Naive thymus-derived CD8-positive, alpha-beta T cell (primary cell): ENCODE results near the gene NFE2L3. TPM values are rescaled to one million over a fixed set of nuclear protein-coding genes. Genes with fewer than 3 reads are reported as not detected.
"Not testable (repeated sequence)": the region's sequence is repeated elsewhere in the genome, so short reads cannot be mapped to it uniquely, and the experiment has no call there.

Source experiments
- ATAC-seq, 2 donors: fragments of 150-1000 bp; cut with Tn5 transposase in 1 of 2; sonication (Bioruptor Pico), chemical (Tn5 transposase) in 1 of 2; 1 replicate in 1 of 2; 2 replicates in 1 of 2; pipeline ENCODE4 v1.10.0; 2021; ENCODE audit warnings: mild to moderate bottlenecking in 2 of 2, moderate library complexity in 2 of 2
- POLR2A ChIA-PET: fragments of 350-600 bp; sonication (Branson Sonifier 250); formaldehyde crosslinking; loops from one replicate; lab custom pipeline; 2021; ENCODE audit warnings: antibody characterized with exemption; lab: Charles Lee
- DNase-seq, 10 donors: peaks; one replicate each; pipeline versions ENCODE4 v3.0.0 to v3.0.0-alpha.2; 2020 to 2022
- H3K27ac Mint-ChIP-seq, 10 donors: one replicate each; pipeline ENCODE4 v1.8.0; 2020 to 2022; ENCODE audit warnings: mild to moderate bottlenecking in 10 of 10, mixed read lengths in 10 of 10, moderate library complexity in 4 of 10, inconsistent platforms in 1 of 10
- H3K27me3 Mint-ChIP-seq, 5 donors: one replicate each; pipeline ENCODE4 v1.8.0; 2021 to 2022; ENCODE audit warnings: mixed read lengths in 5 of 5
- H3K36me3 Mint-ChIP-seq, 3 donors: one replicate each; pipeline ENCODE4 v1.8.0; 2020 to 2022; ENCODE audit warnings: mixed read lengths in 3 of 3, mild to moderate bottlenecking in 2 of 3, inconsistent platforms in 1 of 3
- H3K4me1 Mint-ChIP-seq, 4 donors: one replicate each; pipeline ENCODE4 v1.8.0; 2021 to 2022; ENCODE audit warnings: mixed read lengths in 4 of 4
- H3K4me3 Mint-ChIP-seq, 10 donors: one replicate each; pipeline ENCODE4 v1.8.0; 2020 to 2022; ENCODE audit warnings: mild to moderate bottlenecking in 10 of 10, mixed read lengths in 10 of 10, moderate library complexity in 6 of 10, inconsistent platforms in 1 of 10
- H3K9me3 Mint-ChIP-seq, 9 donors: one replicate each; pipeline ENCODE4 v1.8.0; 2020 to 2022; ENCODE audit warnings: mixed read lengths in 9 of 9, mild to moderate bottlenecking in 3 of 9, inconsistent platforms in 1 of 9, moderate library complexity in 1 of 9
- polyA plus RNA-seq, 3 donors: library from polyadenylated mRNA; unstranded; fragments of 300-500 nt; fragmentation: Illumina TruSeq; gene quantifications; one replicate each; pipeline ENCODE4 v1.2.3, GENCODE V29; 2021
- total RNA-seq, 8 experiments: library from RNA in 2 of 8; stranded (reverse) in 2 of 8; gene quantifications; one replicate each; pipeline ENCODE4 v1.2.3 and lab custom pipeline; 2021 to 2026

The NFE2L3 gene
- total and polyA plus RNA-seq, 5 experiments from 2014 or later = 1.4 to 4.3 (median 2.9) TPM

DNA sequence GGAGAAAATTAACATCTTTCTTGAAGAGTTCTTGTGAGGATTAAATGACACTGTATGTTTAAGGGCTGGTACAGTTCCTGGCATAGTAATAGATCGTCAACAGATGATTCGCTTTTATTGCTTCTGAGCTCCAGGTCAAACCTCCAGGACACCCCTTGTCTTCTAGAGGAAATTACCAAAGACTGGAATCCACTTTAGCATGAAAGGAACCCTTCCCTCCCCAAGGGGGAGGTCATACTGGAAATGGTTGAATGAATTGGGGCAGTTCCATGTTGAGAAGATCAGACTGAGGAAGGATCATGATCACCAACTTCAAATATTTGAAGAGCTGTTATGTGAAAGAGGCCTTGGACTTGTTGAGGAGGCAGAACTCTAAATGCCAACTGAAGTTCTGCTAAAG is 8.9 kb downstream of the NFE2L3 start:
- peaks cover 11 to 33% (median 19%) of the 10 kb centered on the region in 4 donors for H3K4me1 Mint-ChIP-seq
- no peak for ATAC-seq
- no peak for DNase-seq
- H3K27ac Mint-ChIP-seq = no peak overlapping the region
- no peak overlapping the region for H3K4me3 Mint-ChIP-seq
- H3K36me3 Mint-ChIP-seq = no peaks in the 10 kb centered on the region
- H3K9me3 Mint-ChIP-seq = peaks cover 0 to 5% (median 0%) of the 10 kb centered on the region in 9 donors
- no peaks in the 10 kb centered on the region for H3K27me3 Mint-ChIP-seq
- POLR2A ChIA-PET = interaction anchor here (0.8 to 1.9 kb wide), 5 partner anchors 9 to 68 kb away, joined by 3 to 10 read pairs (median 6); partner anchors contain the start of gene NFE2L3

DNA sequence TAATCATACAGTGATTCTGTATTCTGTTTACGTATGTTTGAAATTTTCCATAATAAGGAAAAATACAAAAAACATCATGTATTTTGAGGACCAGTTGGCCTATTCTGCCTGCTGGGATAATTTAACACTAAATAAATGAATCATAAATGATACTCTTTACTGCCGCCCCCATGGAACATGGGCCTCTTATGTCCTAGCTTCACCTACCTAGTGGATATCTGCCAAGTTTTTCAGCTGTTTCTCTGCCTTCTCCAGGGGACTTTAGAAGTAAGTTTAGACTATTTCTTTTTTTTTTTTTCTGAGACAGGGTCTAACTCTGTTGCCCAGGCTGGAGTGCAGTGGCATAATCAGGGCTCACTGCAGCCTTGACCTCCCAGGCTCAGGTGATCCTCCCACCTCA is 10.4 kb downstream of the NFE2L3 start:
- Mint-ChIP-seq H3K4me3 (no peak overlapping the region), H3K27me3 (no peaks in the 10 kb centered on the region), H3K4me1 (peaks cover 13 to 29% (median 22%) of the 10 kb centered on the region in 4 donors), H3K9me3 (peaks cover 0 to 5% (median 0%) of the 10 kb centered on the region in 9 donors), H3K27ac (no peak overlapping the region), H3K36me3 (no peaks in the 10 kb centered on the region)
- no peak for DNase-seq
- POLR2A ChIA-PET = interaction anchor here (0.7 kb wide), 1 partner anchor 64 kb away, joined by 3 read pairs; no protein-coding TSS in a partner anchor
- no peak for ATAC-seq

DNA sequence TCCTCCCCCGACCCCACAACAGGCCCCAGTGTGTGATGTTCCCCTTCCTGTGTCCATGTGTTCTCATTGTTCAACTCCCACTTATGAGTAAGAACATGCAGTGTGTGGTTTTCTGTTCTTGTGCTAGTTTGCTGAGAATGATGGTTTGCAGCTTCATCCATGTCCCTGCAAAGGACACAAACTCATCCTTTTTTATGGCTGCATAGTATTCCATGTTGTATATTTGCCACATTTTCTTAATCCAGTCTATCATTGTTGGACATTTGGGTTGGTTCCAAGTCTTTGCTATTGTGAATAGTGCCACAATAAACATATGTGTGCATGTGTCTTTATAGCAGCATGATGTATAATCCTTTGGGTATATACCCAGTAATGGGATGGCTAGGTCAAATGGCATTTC is 11.8 kb downstream of the NFE2L3 start:
- H3K36me3 Mint-ChIP-seq, H3K4me3 Mint-ChIP-seq, ATAC-seq, H3K27me3 Mint-ChIP-seq, DNase-seq, H3K27ac Mint-ChIP-seq, H3K9me3 Mint-ChIP-seq: not testable (repeated sequence)
- H3K4me1 Mint-ChIP-seq = peaks cover 16 to 21% (median 18%) of the 10 kb centered on the region in 4 donors
- POLR2A ChIA-PET = interaction anchor here (1.1 kb wide), 1 partner anchor 10 kb away, joined by 3 read pairs; no protein-coding TSS in a partner anchor

DNA sequence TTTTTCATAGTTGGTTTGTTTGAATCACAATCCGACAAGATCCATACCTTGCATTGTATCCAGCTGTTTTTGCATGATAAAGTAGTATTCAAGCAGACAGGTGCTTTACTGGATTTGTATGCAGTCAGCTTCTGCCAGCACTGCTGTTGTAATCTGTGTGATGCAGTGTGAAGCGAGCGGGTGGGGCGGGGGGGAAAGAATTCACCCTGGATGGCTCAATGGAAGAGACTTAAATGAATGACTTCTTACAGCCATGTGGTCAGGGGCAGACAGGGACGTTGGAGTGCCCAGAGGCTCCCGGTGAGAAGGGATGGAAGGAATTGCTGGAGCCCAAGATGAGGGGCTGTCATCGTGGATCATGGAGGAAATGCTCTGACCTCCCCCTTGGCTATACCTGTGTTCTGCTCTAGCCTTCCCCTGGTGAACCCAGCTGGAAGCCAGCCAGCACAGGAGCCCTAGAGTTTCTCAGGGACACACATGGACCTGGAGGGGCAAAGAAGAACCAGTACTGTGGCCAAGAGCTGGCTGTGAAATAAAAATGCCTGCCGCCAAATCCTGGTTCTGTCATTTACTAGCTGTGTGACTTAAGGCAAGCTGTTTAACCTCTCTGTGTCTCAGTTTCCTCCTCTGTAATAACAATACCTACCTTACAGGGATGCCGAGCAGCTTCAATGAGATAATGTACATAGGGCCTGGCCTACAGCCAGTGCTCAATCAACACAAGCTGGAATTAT is 14.1 kb downstream of the NFE2L3 start:
- Mint-ChIP-seq H3K4me1 (peaks cover 10 to 14% (median 13%) of the 10 kb centered on the region in 4 donors), H3K27me3 (no peaks in the 10 kb centered on the region), H3K9me3 (peaks cover 0 to 4% (median 0%) of the 10 kb centered on the region in 9 donors), H3K4me3 (no peak overlapping the region), H3K36me3 (peaks cover 0 to 9% (median 7%) of the 10 kb centered on the region in 3 donors), H3K27ac (peak overlapping the region in 4 of 10 donors; percentile 4 to 86 (median 48))
- DNase-seq (no peak), ATAC-seq (no peak)
- POLR2A ChIA-PET = interaction anchor here (0.6 to 1.7 kb wide), 3 partner anchors 14 to 29 kb away, joined by 3 to 7 read pairs (median 3); partner anchors contain the start of gene NFE2L3

DNA sequence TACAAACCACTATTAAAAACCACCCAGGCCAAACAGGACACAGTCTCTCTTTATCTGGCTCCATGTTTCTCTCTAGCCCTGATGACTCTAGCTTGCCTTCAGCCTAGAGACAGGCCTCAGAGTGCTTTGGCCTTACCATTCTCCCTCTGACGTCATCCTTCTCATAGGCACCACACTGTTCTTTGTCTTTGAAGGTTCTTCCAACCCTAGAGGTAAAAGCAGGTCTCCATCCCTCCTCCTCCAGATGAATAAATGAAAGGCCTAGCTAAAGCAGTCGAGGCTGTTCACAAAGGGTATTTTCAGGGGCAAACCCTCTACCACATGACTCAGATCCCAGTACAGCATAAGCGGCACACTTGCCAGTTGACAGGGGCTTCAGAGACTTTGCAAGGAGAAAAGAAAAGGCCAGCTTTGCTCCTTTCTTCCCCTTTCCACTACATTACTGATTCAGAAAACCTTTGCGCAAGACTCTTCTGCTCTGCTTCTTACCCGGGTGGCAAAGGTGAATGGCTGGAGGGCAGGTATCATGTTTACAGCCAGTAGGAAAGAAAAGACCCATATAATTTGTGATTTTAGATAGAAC is 14.8 kb downstream of the NFE2L3 start:
- POLR2A ChIA-PET = interaction anchor here (0.6 to 1.7 kb wide), 5 partner anchors 10 to 28 kb away, joined by 3 to 7 read pairs (median 3); partner anchors contain the start of gene NFE2L3
- Mint-ChIP-seq H3K27ac (peak overlapping the region in 7 of 10 donors; percentile 4 to 86 (median 49)), H3K27me3 (no peaks in the 10 kb centered on the region), H3K36me3 (peaks cover 0 to 11% (median 8%) of the 10 kb centered on the region in 3 donors), H3K4me3 (peak overlapping the region in 4 of 10 donors; percentile 1 to 19 (median 10)), H3K4me1 (peaks cover 10 to 14% (median 13%) of the 10 kb centered on the region in 4 donors), H3K9me3 (peaks cover 0 to 4% (median 0%) of the 10 kb centered on the region in 9 donors)
- no peak for ATAC-seq
- no peak for DNase-seq

DNA sequence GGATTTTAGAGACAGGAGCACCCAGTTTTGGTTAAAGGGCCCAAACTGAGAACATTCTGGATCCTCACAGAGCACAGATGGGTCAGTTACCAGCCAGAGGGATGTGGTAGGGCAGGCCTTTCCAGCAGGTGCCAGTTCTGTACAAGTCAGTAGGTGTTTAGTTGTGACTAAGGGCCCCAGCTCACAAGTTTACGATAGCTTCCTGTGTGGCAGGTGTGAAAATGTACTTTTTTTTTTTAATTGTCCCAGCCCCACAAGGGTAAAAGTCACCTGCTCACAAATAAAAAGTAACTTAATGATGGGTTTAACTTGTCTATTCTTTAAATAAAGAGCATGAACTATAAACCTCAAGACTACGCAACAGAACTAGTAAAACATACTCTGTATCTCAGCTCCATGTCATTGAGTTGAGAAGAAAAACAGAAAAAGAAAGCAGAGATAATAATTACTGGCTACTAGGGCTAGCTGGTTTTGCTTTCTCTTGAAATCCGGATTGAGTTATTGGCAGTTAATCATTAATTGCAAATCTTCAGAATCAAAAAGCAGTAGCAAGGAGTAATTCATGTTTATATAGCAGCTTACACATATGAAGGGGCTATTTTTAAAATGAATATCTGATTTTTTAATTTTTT is 15.4 kb downstream of the NFE2L3 start:
- Mint-ChIP-seq H3K27ac (peak overlapping the region in 6 of 10 donors; percentile 39 to 86 (median 50)), H3K4me1 (peaks cover 10 to 14% (median 13%) of the 10 kb centered on the region in 4 donors), H3K27me3 (no peaks in the 10 kb centered on the region), H3K9me3 (peaks cover 0 to 4% (median 0%) of the 10 kb centered on the region in 9 donors), H3K4me3 (peak overlapping the region in 2 of 10 donors; percentile 1 to 2), H3K36me3 (peaks cover 0 to 11% (median 8%) of the 10 kb centered on the region in 3 donors)
- ATAC-seq (peak; percentile 20 to 49), DNase-seq (no peak)
- POLR2A ChIA-PET = interaction anchor here (0.7 to 1.7 kb wide), 5 partner anchors 10 to 33 kb away, joined by 3 to 7 read pairs (median 4); partner anchors contain the start of gene NFE2L3

DNA sequence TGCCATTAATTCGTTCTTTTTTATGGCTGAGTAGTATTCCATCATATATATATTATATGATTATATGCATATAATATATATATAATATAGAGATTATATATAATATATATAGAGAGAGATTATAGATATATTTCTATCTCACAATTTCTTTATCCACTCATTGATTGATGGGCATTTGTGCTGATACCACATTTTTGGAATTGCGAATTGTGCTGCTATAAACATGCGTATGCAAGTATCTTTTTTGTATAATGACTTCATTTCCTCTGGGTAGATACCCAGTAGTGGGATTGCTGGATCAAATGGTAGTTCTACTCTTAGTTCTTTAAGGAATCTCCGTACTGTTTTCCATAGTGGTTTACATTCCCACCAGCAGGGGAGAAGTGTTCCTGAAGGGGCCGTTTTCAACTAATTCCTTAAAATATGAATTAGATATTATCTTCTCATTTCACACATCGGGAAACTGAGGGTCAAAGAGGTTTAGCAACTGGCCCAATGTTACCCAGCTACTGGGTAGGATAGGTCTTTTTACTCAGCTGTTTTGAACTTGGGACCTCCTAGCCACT is 16.5 kb downstream of the NFE2L3 start:
- Mint-ChIP-seq H3K9me3 (peaks cover 0 to 4% (median 0%) of the 10 kb centered on the region in 9 donors), H3K27ac (no peak overlapping the region), H3K36me3 (peaks cover 0 to 11% (median 8%) of the 10 kb centered on the region in 3 donors), H3K4me3 (no peak overlapping the region), H3K27me3 (no peaks in the 10 kb centered on the region), H3K4me1 (peaks cover 8 to 14% (median 13%) of the 10 kb centered on the region in 4 donors)
- DNase-seq (no peak), ATAC-seq (no peak)
- POLR2A ChIA-PET = no interaction called here

DNA sequence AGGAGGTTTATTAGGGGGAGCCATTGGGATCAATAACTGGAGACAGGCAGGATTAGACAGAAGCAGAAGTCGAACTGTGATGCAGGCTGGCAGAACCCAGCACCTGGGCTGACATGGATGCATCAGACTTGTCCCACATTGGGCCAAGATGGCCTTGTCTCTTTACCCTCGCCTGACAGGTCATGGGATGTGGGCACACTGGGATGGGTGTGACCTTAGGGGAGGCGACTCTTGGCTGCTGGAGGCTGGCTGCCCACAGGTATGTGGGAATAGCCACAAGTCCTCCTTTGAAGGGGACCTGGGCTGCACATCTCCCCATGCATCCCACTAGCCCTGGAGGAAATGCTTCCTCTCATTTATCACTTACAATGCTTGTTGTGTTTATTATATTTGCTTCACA is 17.3 kb downstream of the NFE2L3 start:
- Mint-ChIP-seq H3K4me3 (no peak overlapping the region), H3K27ac (no peak overlapping the region), H3K9me3 (peaks cover 0 to 3% (median 0%) of the 10 kb centered on the region in 9 donors), H3K4me1 (peaks cover 13 to 21% (median 13%) of the 10 kb centered on the region in 4 donors), H3K27me3 (no peaks in the 10 kb centered on the region), H3K36me3 (peaks cover 0 to 11% (median 8%) of the 10 kb centered on the region in 3 donors)
- no peak for ATAC-seq
- POLR2A ChIA-PET = interaction anchor here (1.4 kb wide), 1 partner anchor 8 kb away, joined by 10 read pairs; no protein-coding TSS in a partner anchor
- DNase-seq = no peak

DNA sequence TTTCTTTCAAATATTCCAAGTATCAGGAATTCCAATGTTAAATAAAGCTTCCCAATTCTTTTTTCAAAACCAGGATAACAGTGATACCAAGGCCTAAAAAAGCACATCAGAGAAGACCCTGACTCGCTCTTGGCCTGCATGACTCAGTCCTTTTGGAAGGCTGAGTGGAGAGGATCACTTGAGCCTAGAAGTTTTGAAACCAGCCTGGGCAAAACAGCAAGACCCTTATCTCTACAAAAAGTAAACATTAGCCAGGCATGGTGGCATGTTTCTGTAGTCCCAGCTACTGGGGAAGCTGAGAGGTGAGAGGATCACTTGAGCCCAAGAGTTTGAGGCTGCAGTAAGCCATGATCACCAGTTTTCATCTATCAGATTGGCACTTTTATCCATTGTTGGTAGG is 18.7 kb downstream of the NFE2L3 start:
- H3K4me1 Mint-ChIP-seq = peaks cover 13 to 23% (median 13%) of the 10 kb centered on the region in 4 donors
- H3K27ac Mint-ChIP-seq = no peak overlapping the region
- no peak for DNase-seq
- POLR2A ChIA-PET = interaction anchor here (1.1 to 1.9 kb wide), 3 partner anchors 10 to 21 kb away, joined by 6 to 10 read pairs (median 7); no protein-coding TSS in a partner anchor
- no peaks in the 10 kb centered on the region for H3K9me3 Mint-ChIP-seq
- H3K27me3 Mint-ChIP-seq = no peaks in the 10 kb centered on the region
- no peak for ATAC-seq
- H3K4me3 Mint-ChIP-seq = no peak overlapping the region
- peaks cover 0 to 11% (median 8%) of the 10 kb centered on the region in 3 donors for H3K36me3 Mint-ChIP-seq

DNA sequence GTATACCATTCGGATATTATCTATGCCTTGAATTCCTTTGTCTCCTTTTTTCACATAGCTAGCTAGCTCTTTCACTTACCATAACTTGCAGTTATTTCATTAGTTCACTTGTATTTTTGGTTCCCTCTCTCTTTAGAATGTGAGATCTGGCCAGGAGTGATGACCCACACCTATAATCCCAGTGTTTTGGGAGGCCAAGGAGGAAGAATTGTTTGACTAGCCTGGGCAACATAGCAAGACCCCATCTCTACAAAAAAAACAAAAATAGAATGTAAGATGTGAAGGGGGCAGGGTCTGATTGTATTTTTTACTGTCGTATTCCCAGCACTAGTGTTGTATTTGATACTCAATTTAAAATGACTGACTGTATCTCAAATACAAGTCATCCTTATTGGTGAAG is 19.6 kb downstream of the NFE2L3 start:
- DNase-seq = no peak
- Mint-ChIP-seq H3K9me3 (no peaks in the 10 kb centered on the region), H3K36me3 (peaks cover 0 to 11% (median 8%) of the 10 kb centered on the region in 3 donors), H3K27ac (no peak overlapping the region), H3K4me3 (no peak overlapping the region), H3K4me1 (peaks cover 11 to 21% (median 11%) of the 10 kb centered on the region in 4 donors), H3K27me3 (no peaks in the 10 kb centered on the region)
- ATAC-seq = no peak
- POLR2A ChIA-PET = interaction anchor here (0.8 to 1.9 kb wide), 2 partner anchors 11 to 14 kb away, joined by 3 to 7 read pairs; no protein-coding TSS in a partner anchor

DNA sequence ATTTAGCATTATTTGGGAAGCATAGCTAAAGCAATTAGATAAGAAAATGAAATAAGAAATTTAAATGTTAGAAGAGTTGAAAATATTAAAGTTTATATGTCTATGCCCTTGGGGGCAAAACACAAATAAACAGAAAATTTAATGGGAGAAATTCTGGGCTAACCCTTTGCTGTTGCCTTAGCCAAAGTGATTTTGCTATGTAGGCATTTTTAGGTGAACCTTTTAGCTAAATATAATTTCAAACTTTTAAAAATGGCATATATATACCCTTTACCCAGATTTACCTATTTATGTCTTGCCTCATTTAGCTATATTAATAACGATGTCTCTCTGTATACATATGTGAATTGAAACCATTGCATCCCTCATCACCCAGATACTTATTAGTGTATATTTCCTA is 20.1 kb downstream of the NFE2L3 start:
- peak overlapping the region in 1 of 10 donors; percentile 16 for H3K27ac Mint-ChIP-seq
- DNase-seq = no peak

More for the DNA sequence above, 20.1 kb downstream of the NFE2L3 start:
- Mint-ChIP-seq H3K9me3 (no peaks in the 10 kb centered on the region), H3K27me3 (no peaks in the 10 kb centered on the region), H3K36me3 (peaks cover 0 to 11% (median 8%) of the 10 kb centered on the region in 3 donors), H3K4me1 (peaks cover 6 to 16% (median 7%) of the 10 kb centered on the region in 4 donors), H3K4me3 (no peak overlapping the region)
- ATAC-seq = no peak
- POLR2A ChIA-PET = interaction anchor here (0.5 to 1.9 kb wide), 3 partner anchors 11 to 79 kb away, joined by 3 to 7 read pairs (median 4); no protein-coding TSS in a partner anchor
